H1 (cell line): Measurements from ENCODE around the gene TPRKB. TPM values are rescaled to one million over a fixed set of nuclear protein-coding genes. Genes with fewer than 3 reads are reported as not detected.

ENCODE experiments used
- CTCF ChIA-PET: fragments of 300-600 bp; sonication (Branson Sonifier 250); formaldehyde crosslinking; loops from one replicate; lab custom pipeline; 2021; ENCODE audit not compliant: partially characterized antibody; lab: Charles Lee
- POLR2A ChIA-PET: fragments of 300-600 bp; sonication (Branson Sonifier 250); formaldehyde crosslinking; loops from one replicate; lab custom pipeline; 2021; ENCODE audit warnings: inconsistent platforms; ENCODE audit not compliant: partially characterized antibody; lab: Charles Lee
- DNase-seq, 2 experiments: peaks; one replicate each; pipeline versions ENCODE4 v3.0.0 to v3.0.0-alpha.2; 2010 to 2022; ENCODE audit warnings: low spot score in 2 of 2, low read depth in 1 of 2, mixed read lengths in 1 of 2
- FAIRE-seq: peaks from 2 replicates; lab custom pipeline; 2011; peaks lifted over from hg19 to GRCh38; lab: Jason Lieb, UNC
- H2AFZ ChIP-seq: 2 replicates; pipeline ENCODE4 v1.8.1; 2012; ENCODE audit warnings: low read length, inconsistent platforms
- H2AK5ac ChIP-seq: 2 replicates; pipeline ENCODE4 v1.6.1; 2013; ENCODE audit warnings: low read depth, low read length
- H2BK120ac ChIP-seq: replicated peaks from 2 replicates; pipeline ENCODE3; 2013; ENCODE audit warnings: low read depth, low read length, inconsistent platforms
- H2BK12ac ChIP-seq: 2 replicates; pipeline ENCODE4 v1.6.1; 2013; ENCODE audit warnings: low read depth, low read length
- H2BK15ac ChIP-seq: 2 replicates; pipeline ENCODE4 v1.6.1; 2013; ENCODE audit warnings: low read length
- H2BK20ac ChIP-seq: 2 replicates; pipeline ENCODE4 v1.6.1; 2013; ENCODE audit warnings: low read length
- H2BK5ac ChIP-seq: 2 replicates; pipeline ENCODE4 v1.6.1; 2013; ENCODE audit warnings: low read depth, low read length
- H3K14ac ChIP-seq: 2 replicates; pipeline ENCODE4 v1.6.1; 2013; ENCODE audit warnings: inconsistent platforms; ENCODE audit not compliant: insufficient read length
- H3K18ac ChIP-seq: 2 replicates; pipeline ENCODE4 v1.6.1; 2013; ENCODE audit warnings: low read length; ENCODE audit errors: extremely low read depth
- H3K23ac ChIP-seq: 2 replicates; pipeline ENCODE4 v1.6.1; 2013; ENCODE audit warnings: inconsistent platforms; ENCODE audit not compliant: insufficient read length
- H3K23me2 ChIP-seq: 2 replicates; pipeline ENCODE4 v1.6.1; 2013; ENCODE audit warnings: low read depth, low read length
- H3K27ac ChIP-seq: 2 replicates; pipeline ENCODE4 v1.6.1; 2011; ENCODE audit warnings: low read depth, low read length, inconsistent platforms
- H3K27me3 ChIP-seq, 4 experiments: replicated peaks in 1 of 4; 1 replicate in 1 of 4; 2 replicates in 3 of 4; pipeline versions ENCODE4 v1.6.1 to v1.8.1; 2011 to 2013; ENCODE audit warnings: low read length in 3 of 4, mild to moderate bottlenecking in 3 of 4, inconsistent platforms in 2 of 4, mixed read lengths in 2 of 4, moderate library complexity in 1 of 4; ENCODE audit not compliant: control insufficient read depth in 3 of 4, insufficient read depth in 3 of 4; ENCODE audit errors: extremely low read depth in 1 of 4
- H3K36me3 ChIP-seq, 4 experiments: 2 replicates each; pipeline versions ENCODE4 v1.6.1 to v1.8.1; 2011 to 2013; ENCODE audit warnings: mild to moderate bottlenecking in 4 of 4, low read length in 3 of 4, moderate library complexity in 2 of 4, control low read depth in 1 of 4, inconsistent platforms in 1 of 4; ENCODE audit not compliant: insufficient read depth in 4 of 4, control insufficient read depth in 2 of 4
- H3K4ac ChIP-seq: replicated peaks from 2 replicates; pipeline ENCODE3; 2013; ENCODE audit warnings: low read length, low read depth, mixed read lengths, inconsistent platforms; ENCODE audit not compliant: insufficient read length
- H3K4me1 ChIP-seq, 4 experiments: replicated peaks in 1 of 4; 1 replicate in 1 of 4; 2 replicates in 3 of 4; pipeline versions ENCODE4 v1.6.1 to v1.8.1; 2011 to 2013; ENCODE audit warnings: low read length in 3 of 4, inconsistent platforms in 2 of 4, mixed read lengths in 1 of 4; ENCODE audit not compliant: insufficient read depth in 4 of 4, control insufficient read depth in 3 of 4
- H3K4me2 ChIP-seq, 2 experiments: 2 replicates each; pipeline versions ENCODE4 v1.6.1 to v1.8.1; 2011 to 2013; ENCODE audit warnings: low read depth in 2 of 2, low read length in 2 of 2, control low read depth in 1 of 2, inconsistent platforms in 1 of 2, mild to moderate bottlenecking in 1 of 2; ENCODE audit not compliant: insufficient read depth in 1 of 2
- H3K4me3 ChIP-seq, 4 experiments: fragments of 200-600, 300-600 bp in 1 of 4; sonication (generic), shearing (Covaris generic), sonication (Bioruptor Twin) in 1 of 4; 2 replicates each; pipeline versions ENCODE4 v1.5.1 to v1.8.1; 2011 to 2016; ENCODE audit warnings: low read length in 4 of 4, low read depth in 3 of 4, control low read depth in 2 of 4, inconsistent platforms in 2 of 4, mild to moderate bottlenecking in 2 of 4, mixed read lengths in 1 of 4, moderate library complexity in 1 of 4; ENCODE audit not compliant: insufficient read depth in 2 of 4; ENCODE audit errors: extremely low read depth in 1 of 4
- H3K56ac ChIP-seq: replicated peaks from 2 replicates; pipeline ENCODE3; 2013; ENCODE audit warnings: low read depth, mild to moderate bottlenecking, mixed read lengths, low read length, inconsistent platforms; ENCODE audit not compliant: insufficient read length
- H3K79me1 ChIP-seq: 2 replicates; pipeline ENCODE4 v1.6.1; 2013; ENCODE audit warnings: low read depth, low read length, control low read depth
- H3K79me2 ChIP-seq, 2 experiments: 2 replicates each; pipeline versions ENCODE4 v1.6.1 to v1.8.1; 2012 to 2013; ENCODE audit warnings: low read length in 2 of 2, mild to moderate bottlenecking in 2 of 2, inconsistent platforms in 1 of 2; ENCODE audit not compliant: insufficient read depth in 2 of 2, control insufficient read depth in 1 of 2
- H3K9ac ChIP-seq, 4 experiments: replicated peaks in 1 of 4; 1 replicate in 1 of 4; 2 replicates in 3 of 4; pipeline versions ENCODE4 v1.6.1 to v1.8.1; 2011 to 2013; ENCODE audit warnings: low read depth in 3 of 4, low read length in 3 of 4, control low read depth in 2 of 4, mild to moderate bottlenecking in 2 of 4, moderate library complexity in 2 of 4, inconsistent platforms in 1 of 4; ENCODE audit errors: extremely low read depth in 1 of 4
- H3K9me3 ChIP-seq, 2 experiments: 2 replicates each; pipeline versions ENCODE4 v1.6.1 to v1.8.1; 2012 to 2013; ENCODE audit warnings: mild to moderate bottlenecking in 2 of 2, moderate library complexity in 2 of 2, control low read depth in 1 of 2, inconsistent platforms in 1 of 2, low read depth in 1 of 2, low read length in 1 of 2, mixed read lengths in 1 of 2; ENCODE audit not compliant: insufficient read depth in 2 of 2
- H4K20me1 ChIP-seq, 2 experiments: replicated peaks in 1 of 2; 2 replicates each; pipeline versions ENCODE3 to v1.8.1; 2011 to 2013; ENCODE audit warnings: inconsistent platforms in 2 of 2, low read length in 2 of 2, mild to moderate bottlenecking in 1 of 2; ENCODE audit not compliant: insufficient read depth in 2 of 2, control insufficient read depth in 1 of 2
- H4K5ac ChIP-seq: 2 replicates; pipeline ENCODE4 v1.6.1; 2013; ENCODE audit warnings: low read length, low read depth, mixed read lengths, inconsistent platforms; ENCODE audit not compliant: insufficient read length
- H4K8ac ChIP-seq: 2 replicates; pipeline ENCODE4 v1.8.0; 2013; ENCODE audit warnings: mild to moderate bottlenecking, moderate library complexity, low read length, inconsistent platforms; ENCODE audit not compliant: insufficient read depth; ENCODE audit errors: extremely low read depth
- H4K91ac ChIP-seq: replicated peaks from 2 replicates; pipeline ENCODE3; 2013; ENCODE audit warnings: low read length, mixed read lengths, inconsistent platforms; ENCODE audit not compliant: insufficient read length
- BCL11A ChIP-seq, 2 experiments: IDR thresholded peaks; one replicate each; pipeline ENCODE4 v1.6.1; 2011; ENCODE audit warnings: low read depth in 2 of 2, low read length in 2 of 2, mild to moderate bottlenecking in 2 of 2
- KDM5A ChIP-seq: fragments of 200-600 bp; IDR thresholded peaks from 2 replicates; pipeline ENCODE4 v1.7.1; 2012; ENCODE audit warnings: mild to moderate bottlenecking, low read length, inconsistent platforms, mixed read lengths
- MAFK ChIP-seq: IDR thresholded peaks from 2 replicates; pipeline ENCODE4 v1.6.1; 2012; ENCODE audit warnings: low read depth, mild to moderate bottlenecking, improper control_type of control experiment, low read length
- WGBS, 2 experiments: shearing (Covaris generic) in 1 of 2; methylation state at CpG; one replicate each; pipeline versions ENCODE4 v1.1.6 to v1.1.7; 2013 to 2015; ENCODE audit warnings: low lambda C conversion rate in 2 of 2, mixed read lengths in 2 of 2, inconsistent platforms in 1 of 2, low coverage in 1 of 2, missing lambda C conversion rate in 1 of 2; ENCODE audit not compliant: insufficient replicate concordance in 2 of 2, insufficient coverage in 1 of 2, insufficient read length in 1 of 2; ENCODE audit errors: extremely low coverage in 1 of 2, missing lambda C conversion rate in 1 of 2; 5-methylcytosine and 5-hydroxymethylcytosine counted together
- polyA plus RNA-seq, 7 experiments: library from polyadenylated mRNA; depleted of rRNA in 3 of 7; stranded (reverse) in 5 of 7; unstranded in 2 of 7; fragments of >200 nt in 5 of 7; fragments of 200-250 nt in 2 of 7; gene quantifications; 1 replicate in 5 of 7; 2 replicates in 1 of 7; 4 replicates in 1 of 7; pipeline versions ENCODE4 v1.2.1 to v1.2.3, GENCODE V29; 2011 to 2013; ENCODE audit warnings: missing spikeins in 2 of 7, mixed read lengths in 2 of 7
- total RNA-seq: library from RNA; stranded (reverse); fragmentation: NEBNext Ultra II Directional; extraction: Animal tissue kit (Norgen Biotek cat#: 25700); gene quantifications from 2 replicates; pipeline ENCODE4 v1.2.1, GENCODE V29; 2021

The TPRKB gene
- total and polyA plus RNA-seq, 2 of the 8 experiments (the other 6 are each of a cell fraction or from before 2014, with no cell fraction given), result 40.3 to 41.6 TPM

DNA sequence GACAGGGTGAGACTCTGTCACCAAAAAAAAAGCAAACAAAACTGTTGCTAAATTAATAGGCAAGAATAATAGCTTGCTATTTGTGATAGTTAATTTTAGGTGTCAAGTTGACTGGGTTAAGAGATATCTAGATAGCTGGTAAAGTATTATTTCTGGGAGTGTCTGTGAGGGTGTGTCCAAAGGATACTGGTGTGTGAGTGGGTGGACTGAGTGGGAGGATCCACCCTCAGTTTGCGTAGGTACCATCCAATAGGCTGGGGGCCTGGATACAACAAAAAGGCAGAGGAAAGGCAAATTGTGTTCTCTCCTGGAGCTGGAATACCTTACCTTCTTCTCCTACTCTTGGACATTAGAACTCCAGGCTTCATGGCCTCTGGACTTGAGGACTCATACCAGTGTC, 27.8 kb upstream of the TPRKB start:
- no peak overlapping the region for H3K18ac ChIP-seq
- H2BK15ac ChIP-seq, result no peak overlapping the region
- H2AK5ac ChIP-seq, result no peak overlapping the region
- ChIA-PET POLR2A (interaction anchor here (0.6 kb wide), 1 partner anchor 77 kb away, joined by 3 read pairs; no protein-coding TSS in a partner anchor), CTCF (interaction anchor here (0.6 kb wide), 2 partner anchors 196 to 526 kb away, joined by 3 read pairs; no protein-coding TSS in a partner anchor)
- no peak overlapping the region for H2BK120ac ChIP-seq
- H4K91ac ChIP-seq, result no peak overlapping the region
- H4K8ac ChIP-seq, result no peak overlapping the region
- no peaks in the 10 kb centered on the region for H3K23me2 ChIP-seq
- no peak overlapping the region for H3K4me3 ChIP-seq
- no peak overlapping the region for H3K9ac ChIP-seq
- WGBS, 2 experiments, result 100% methylated on average over 1 of the region's 1 CpG; no CpG with 5 or more reads in 1 of the 2 experiments
- no peak overlapping the region for H2BK5ac ChIP-seq
- no peak overlapping the region for H3K56ac ChIP-seq
- no peak overlapping the region for H2BK12ac ChIP-seq
- no peak overlapping the region for H3K27ac ChIP-seq
- H2AFZ ChIP-seq, result no peak overlapping the region
- H4K20me1 ChIP-seq, result no peaks in the 10 kb centered on the region
- no peak overlapping the region for H2BK20ac ChIP-seq
- H3K79me2 ChIP-seq, result no peaks in the 10 kb centered on the region
- TF ChIP-seq KDM5A (no peak), BCL11A (IDR thresholded peaks at IDR 0.05; ENCODE audit: low read depth in 2 of 2, low read length in 2 of 2) (no peak), MAFK (no peak)
- no peaks in the 10 kb centered on the region for H3K27me3 ChIP-seq
- H3K4me2 ChIP-seq, result no peak overlapping the region
- H3K23ac ChIP-seq, result no peak overlapping the region
- DNase-seq, result no peak
- no peak overlapping the region for H4K5ac ChIP-seq
- no peak for FAIRE-seq
- H3K14ac ChIP-seq, result no peak overlapping the region
- peaks cover 7 to 53% (median 29%) of the 10 kb centered on the region in 4 experiments for H3K36me3 ChIP-seq
- H3K9me3 ChIP-seq, result no peaks in the 10 kb centered on the region
- no peaks in the 10 kb centered on the region for H3K79me1 ChIP-seq
- no peaks in the 10 kb centered on the region for H3K4me1 ChIP-seq
- no peak overlapping the region for H3K4ac ChIP-seq
